Activated naive CD8-positive, alpha-beta T cell treated with anti-CD3 and anti-CD28 coated beads, Interleukin-2, amount 50 U/mL, for 24 hours (primary cell): Measurements from ENCODE around the gene ETFB.
A peak's percentile ranks its signal among the peaks of the same experiment; 100 is the strongest.

Experiments
- ATAC-seq: fragments of 150-1000 bp; cut with Tn5 transposase; one replicate; pipeline ENCODE4 v1.10.0; 2021
- DNase-seq: peaks from one replicate; pipeline ENCODE4 v3.0.0; 2021
- H3K27ac Mint-ChIP-seq: one replicate; pipeline ENCODE4 v1.8.0; 2021; ENCODE audit warnings: mild to moderate bottlenecking, mixed read lengths
- H3K27me3 Mint-ChIP-seq: one replicate; pipeline ENCODE4 v1.8.0; 2021; ENCODE audit warnings: mixed read lengths
- H3K36me3 Mint-ChIP-seq: one replicate; pipeline ENCODE4 v1.8.0; 2021; ENCODE audit warnings: low read depth, mixed read lengths
- H3K4me1 Mint-ChIP-seq: one replicate; pipeline ENCODE4 v1.8.0; 2021; ENCODE audit warnings: mixed read lengths
- H3K4me3 Mint-ChIP-seq: one replicate; pipeline ENCODE4 v1.8.0; 2021; ENCODE audit warnings: mild to moderate bottlenecking, moderate library complexity, mixed read lengths
- H3K9me3 Mint-ChIP-seq: one replicate; pipeline ENCODE4 v1.8.0; 2021; ENCODE audit warnings: mixed read lengths

Gene ETFB

DNA sequence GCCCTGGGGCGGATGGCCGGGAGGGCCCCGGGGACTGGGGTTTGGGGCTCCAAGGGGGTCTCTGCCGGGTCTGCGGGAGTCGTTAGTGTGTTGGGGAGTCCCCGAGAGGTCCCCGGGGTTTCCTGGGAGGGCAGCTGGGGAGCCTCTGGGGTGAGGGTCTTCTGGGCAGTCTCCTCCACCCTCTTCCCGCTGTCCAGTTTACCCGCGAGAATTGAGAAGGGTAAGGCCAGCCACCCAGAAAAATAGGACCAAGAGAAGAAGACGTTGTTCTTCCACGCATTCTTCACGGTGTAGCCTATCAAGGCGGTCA is 1.0 kb upstream of the ETFB start:
- Mint-ChIP-seq H3K36me3 (peaks cover 52% of the 10 kb centered on the region), H3K4me3 (peak overlapping the region; percentile 100), H3K4me1 (peaks cover 66% of the 10 kb centered on the region), H3K9me3 (no peaks in the 10 kb centered on the region), H3K27me3 (no peaks in the 10 kb centered on the region), H3K27ac (peak overlapping the region; percentile 92)
- no peak for ATAC-seq
- DNase-seq = no peak

GRCh38 chr19:51366389-51367254 is 434 bp upstream of the ETFB start:
- ATAC-seq (peak; percentile 41), DNase-seq (peak; percentile 95)
- Mint-ChIP-seq H3K27ac (peak overlapping the region; percentile 92), H3K27me3 (no peaks in the 10 kb centered on the region), H3K4me3 (peak overlapping the region; percentile 100), H3K36me3 (peaks cover 53% of the 10 kb centered on the region), H3K4me1 (peaks cover 67% of the 10 kb centered on the region), H3K9me3 (no peaks in the 10 kb centered on the region)

DNA sequence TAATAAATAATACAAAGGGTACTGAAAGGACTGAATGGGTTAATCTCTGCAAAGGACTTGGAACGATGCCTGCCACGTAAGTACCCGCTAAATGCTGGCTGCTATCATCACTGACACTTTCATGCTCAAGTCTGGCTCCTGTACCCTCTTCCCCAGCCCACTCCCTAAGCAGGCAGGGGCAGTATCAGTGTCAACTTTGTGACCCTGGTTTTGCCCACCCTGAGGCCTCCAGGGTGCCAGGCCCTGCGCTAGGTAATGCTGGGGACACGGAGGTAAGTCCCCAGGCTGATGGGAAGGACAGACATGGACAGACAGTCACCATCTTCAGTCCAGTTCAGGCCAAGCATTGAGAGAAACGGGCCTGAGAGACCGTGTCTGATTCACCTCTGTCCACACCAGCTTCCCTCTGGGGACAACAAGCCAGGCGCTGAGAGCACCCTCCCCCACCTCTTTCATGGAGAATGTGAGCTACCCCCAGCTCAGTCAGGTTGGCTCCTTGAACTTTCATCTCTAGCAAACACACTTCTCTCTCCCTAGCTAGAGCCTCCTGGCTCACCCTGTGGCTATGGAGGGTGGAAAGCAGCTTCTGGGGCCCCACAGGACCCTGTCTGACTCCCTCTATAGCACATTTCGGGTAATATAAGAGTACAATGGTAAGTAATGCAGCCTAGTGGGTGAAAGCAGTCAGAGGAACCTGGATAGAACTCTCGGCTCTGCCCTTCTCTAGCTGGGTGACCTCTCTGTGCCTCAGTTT is 800 bp downstream of the ETFB start:
- H3K9me3 Mint-ChIP-seq = no peaks in the 10 kb centered on the region
- DNase-seq (no peak), ATAC-seq (no peak)
- peaks cover 43% of the 10 kb centered on the region for H3K36me3 Mint-ChIP-seq
- peaks cover 62% of the 10 kb centered on the region for H3K4me1 Mint-ChIP-seq
- H3K27ac Mint-ChIP-seq = peak overlapping the region; percentile 92
- H3K27me3 Mint-ChIP-seq = no peaks in the 10 kb centered on the region
- peak overlapping the region; percentile 100 for H3K4me3 Mint-ChIP-seq

DNA sequence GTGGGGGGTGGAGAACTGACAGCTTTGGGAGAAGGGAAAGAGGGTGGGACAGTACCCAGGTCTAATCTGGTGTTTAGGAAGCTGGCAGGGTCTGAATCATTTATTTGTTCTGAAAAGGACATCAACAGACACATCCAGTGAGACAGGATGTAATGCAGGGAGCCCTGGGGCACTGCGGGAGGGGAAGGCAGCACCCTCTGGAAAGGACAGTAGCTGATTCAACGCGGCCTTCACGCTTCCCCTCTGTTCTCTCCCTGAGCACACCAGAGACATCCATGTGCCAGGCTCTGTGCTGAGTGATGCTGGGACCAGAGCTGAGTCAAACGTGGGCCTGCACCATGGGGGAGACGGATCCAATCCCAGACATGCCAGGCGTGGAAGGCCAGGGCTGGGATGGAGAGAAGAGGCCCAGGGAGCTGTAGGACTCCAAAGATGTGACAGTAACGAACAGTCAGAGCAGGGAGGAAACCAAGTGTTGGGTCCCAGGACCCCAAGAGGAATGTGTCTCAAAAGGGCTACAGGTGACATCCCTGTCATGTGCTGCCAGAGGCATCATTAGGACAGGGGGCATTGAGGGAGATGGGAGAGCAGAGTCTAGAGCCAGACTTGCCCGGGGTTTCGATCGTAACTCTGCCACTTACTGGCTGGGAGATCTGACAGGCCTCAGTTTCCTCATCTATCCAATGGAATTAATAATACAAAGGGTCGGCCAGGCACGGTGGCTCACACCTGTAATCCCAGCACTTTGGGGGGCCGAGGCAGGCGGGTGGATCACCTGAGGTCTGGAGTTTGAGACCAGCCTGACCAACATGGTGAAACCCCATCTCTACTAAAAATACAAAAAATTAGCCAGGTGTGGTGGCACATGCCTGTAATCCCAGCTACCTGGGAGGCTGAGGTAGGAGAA is 1.7 kb downstream of the ETFB start:
- peaks cover 40% of the 10 kb centered on the region for H3K36me3 Mint-ChIP-seq
- H3K27ac Mint-ChIP-seq = peak overlapping the region; percentile 98
- peaks cover 61% of the 10 kb centered on the region for H3K4me1 Mint-ChIP-seq
- DNase-seq (no peak), ATAC-seq (no peak)
- H3K9me3 Mint-ChIP-seq = no peaks in the 10 kb centered on the region
- H3K4me3 Mint-ChIP-seq = peak overlapping the region; percentile 100
- no peaks in the 10 kb centered on the region for H3K27me3 Mint-ChIP-seq

- Mint-ChIP-seq H3K27me3 (no peaks in the 10 kb centered on the region), H3K4me1 (peaks cover 62% of the 10 kb centered on the region), H3K4me3 (no peak overlapping the region), H3K36me3 (peaks cover 30% of the 10 kb centered on the region), H3K27ac (no peak overlapping the region), H3K9me3 (no peaks in the 10 kb centered on the region)
- no peak for ATAC-seq
- no peak for DNase-seq
Observed at GRCh38 chr19:51361239-51361638, 4.9 kb downstream of the ETFB start.

DNA sequence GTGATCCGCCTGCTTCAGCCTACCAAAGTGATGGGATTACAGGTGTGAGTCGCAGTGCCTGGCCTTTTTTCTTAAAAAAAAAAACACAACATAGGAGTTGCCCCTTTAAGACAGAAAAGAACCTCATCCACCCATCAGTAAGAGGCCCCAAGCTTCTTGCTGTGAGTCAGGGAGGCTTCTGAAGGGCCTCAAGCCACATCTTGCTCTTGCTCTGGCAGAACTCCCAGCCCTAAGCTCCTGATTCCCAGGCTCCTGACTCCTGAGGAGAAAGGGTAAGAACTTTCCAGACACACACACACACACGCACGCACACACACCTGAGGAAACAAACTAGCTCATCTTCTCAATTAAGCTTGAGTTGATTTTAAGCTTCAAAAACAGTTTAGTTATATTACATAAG is 6.9 kb downstream of the ETFB start:
- Mint-ChIP-seq H3K36me3 (peaks cover 33% of the 10 kb centered on the region), H3K4me3 (no peak overlapping the region), H3K27me3 (no peaks in the 10 kb centered on the region), H3K9me3 (no peaks in the 10 kb centered on the region), H3K27ac (no peak overlapping the region), H3K4me1 (peaks cover 62% of the 10 kb centered on the region)
- ATAC-seq = no peak
- no peak for DNase-seq

DNA sequence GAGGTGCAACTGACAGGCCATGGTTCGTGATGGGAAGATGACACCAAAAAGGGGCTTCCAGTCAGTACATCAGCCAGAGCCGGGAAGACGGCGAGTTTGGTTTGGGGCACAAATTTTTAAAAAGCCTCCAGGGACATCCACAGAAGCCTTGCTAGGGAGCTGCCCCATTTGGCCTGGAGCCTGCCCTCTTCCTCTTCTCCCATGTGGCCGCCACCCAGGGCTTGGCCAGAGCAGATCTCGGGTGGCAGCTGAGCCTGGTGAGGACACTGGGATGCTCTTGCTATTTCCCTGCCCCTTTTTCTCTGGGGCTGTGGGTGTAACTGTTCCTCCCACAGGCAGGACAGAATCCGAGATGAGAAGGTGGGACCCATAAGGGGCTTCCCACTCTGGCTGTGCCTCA is 8.2 kb downstream of the ETFB start:
- no peak for DNase-seq
- no peak for ATAC-seq
- no peaks in the 10 kb centered on the region for H3K27me3 Mint-ChIP-seq
- H3K4me3 Mint-ChIP-seq = no peak overlapping the region
- H3K9me3 Mint-ChIP-seq = no peaks in the 10 kb centered on the region
- H3K36me3 Mint-ChIP-seq = peaks cover 26% of the 10 kb centered on the region
- no peak overlapping the region for H3K27ac Mint-ChIP-seq
- H3K4me1 Mint-ChIP-seq = peaks cover 49% of the 10 kb centered on the region

DNA sequence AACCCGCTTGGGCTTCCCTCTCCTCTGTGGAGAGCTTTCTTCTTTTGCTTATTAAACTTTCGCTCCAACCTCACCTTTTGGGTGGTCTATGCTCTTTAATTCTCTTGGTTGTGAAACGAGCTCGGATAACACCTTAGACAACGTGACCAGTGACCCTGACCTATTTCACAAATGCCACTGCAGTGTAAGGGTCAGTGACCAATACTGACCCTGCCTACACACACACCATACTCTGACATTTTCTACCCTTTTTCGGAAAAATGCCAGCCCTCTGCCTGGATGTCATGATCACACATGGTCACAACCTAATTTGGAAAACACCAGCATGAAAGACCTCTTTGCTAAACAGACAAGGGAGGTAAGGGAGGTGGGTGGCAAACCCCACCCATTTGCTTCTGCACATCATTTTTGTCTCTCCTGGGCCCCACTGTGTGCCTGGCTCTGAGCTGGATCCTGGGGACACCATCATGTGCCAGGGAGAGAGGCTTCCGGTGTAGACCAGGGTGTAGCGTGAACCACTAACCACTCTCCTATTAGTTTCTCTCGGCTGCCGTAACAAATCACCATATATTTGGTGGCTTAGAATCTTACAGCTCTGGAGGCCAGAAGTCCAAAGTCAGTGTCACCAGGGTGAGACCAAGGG is 9.9 kb downstream of the ETFB start:
- DNase-seq (no peak), ATAC-seq (no peak)
- Mint-ChIP-seq H3K27me3 (no peaks in the 10 kb centered on the region), H3K4me3 (no peak overlapping the region), H3K27ac (no peak overlapping the region), H3K4me1 (peaks cover 36% of the 10 kb centered on the region), H3K36me3 (peaks cover 31% of the 10 kb centered on the region), H3K9me3 (no peaks in the 10 kb centered on the region)

GRCh38 chr19:51354742-51355148 is 11.4 kb downstream of the ETFB start:
- peaks cover 30% of the 10 kb centered on the region for H3K4me1 Mint-ChIP-seq
- peak overlapping the region; percentile 75 for H3K27ac Mint-ChIP-seq
- peaks cover 40% of the 10 kb centered on the region for H3K36me3 Mint-ChIP-seq
- H3K4me3 Mint-ChIP-seq = peak overlapping the region; percentile 50
- H3K27me3 Mint-ChIP-seq = no peaks in the 10 kb centered on the region
- ATAC-seq (peak; percentile 63), DNase-seq (peak; percentile 52)
- no peaks in the 10 kb centered on the region for H3K9me3 Mint-ChIP-seq

- DNase-seq (no peak), ATAC-seq (no peak)
- H3K27me3 Mint-ChIP-seq = no peaks in the 10 kb centered on the region
- peaks cover 40% of the 10 kb centered on the region for H3K36me3 Mint-ChIP-seq
- no peak overlapping the region for H3K4me3 Mint-ChIP-seq
- H3K9me3 Mint-ChIP-seq = no peaks in the 10 kb centered on the region
- H3K4me1 Mint-ChIP-seq = peaks cover 25% of the 10 kb centered on the region
- no peak overlapping the region for H3K27ac Mint-ChIP-seq
Observed at GRCh38 chr19:51354103-51354741, 12.0 kb downstream of the ETFB start.

DNA sequence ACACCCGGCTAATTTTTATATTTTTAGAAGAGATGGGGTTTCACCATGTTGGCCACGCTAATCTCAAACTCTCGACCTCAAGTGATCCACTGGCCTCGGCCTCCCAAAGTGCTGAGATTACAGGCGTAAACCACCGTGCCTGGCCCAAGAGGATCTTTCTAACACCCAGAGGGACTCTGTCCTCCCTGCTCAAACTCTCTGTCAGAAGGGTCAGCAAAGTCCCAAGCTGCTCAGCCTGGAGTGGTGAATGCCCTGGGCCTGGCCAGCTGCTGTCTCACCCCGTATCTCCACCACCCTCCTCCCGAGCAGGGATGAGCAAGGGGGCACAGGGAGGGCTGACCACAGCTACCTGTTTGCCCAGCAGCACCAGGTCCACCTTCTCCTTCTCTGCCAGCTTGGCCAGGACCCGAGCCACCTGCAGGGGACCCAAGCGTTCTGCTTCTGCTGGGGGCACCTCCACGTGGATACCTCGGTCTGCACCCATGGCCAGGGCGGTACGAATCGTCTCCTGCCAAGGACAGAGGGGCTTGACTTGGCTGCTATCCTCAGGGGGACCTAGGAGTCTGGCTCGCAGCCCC is 13.3 kb downstream of the ETFB start:
- peaks cover 40% of the 10 kb centered on the region for H3K36me3 Mint-ChIP-seq

GRCh38 chr19:51351266-51351990 is 14.8 kb downstream of the ETFB start:
- Mint-ChIP-seq H3K27me3 (no peaks in the 10 kb centered on the region), H3K4me3 (no peak overlapping the region), H3K9me3 (no peaks in the 10 kb centered on the region), H3K27ac (peak overlapping the region; percentile 53), H3K4me1 (peaks cover 16% of the 10 kb centered on the region), H3K36me3 (peaks cover 33% of the 10 kb centered on the region)
- ATAC-seq = no peak
- DNase-seq = no peak

More for the DNA sequence above, 13.3 kb downstream of the ETFB start:
- Mint-ChIP-seq H3K4me1 (peaks cover 24% of the 10 kb centered on the region), H3K9me3 (no peaks in the 10 kb centered on the region), H3K27me3 (no peaks in the 10 kb centered on the region), H3K4me3 (no peak overlapping the region), H3K27ac (no peak overlapping the region)
- DNase-seq (no peak), ATAC-seq (no peak)
